ENCODE measurements around the gene FOXN3.

Gene FOXN3

DNA sequence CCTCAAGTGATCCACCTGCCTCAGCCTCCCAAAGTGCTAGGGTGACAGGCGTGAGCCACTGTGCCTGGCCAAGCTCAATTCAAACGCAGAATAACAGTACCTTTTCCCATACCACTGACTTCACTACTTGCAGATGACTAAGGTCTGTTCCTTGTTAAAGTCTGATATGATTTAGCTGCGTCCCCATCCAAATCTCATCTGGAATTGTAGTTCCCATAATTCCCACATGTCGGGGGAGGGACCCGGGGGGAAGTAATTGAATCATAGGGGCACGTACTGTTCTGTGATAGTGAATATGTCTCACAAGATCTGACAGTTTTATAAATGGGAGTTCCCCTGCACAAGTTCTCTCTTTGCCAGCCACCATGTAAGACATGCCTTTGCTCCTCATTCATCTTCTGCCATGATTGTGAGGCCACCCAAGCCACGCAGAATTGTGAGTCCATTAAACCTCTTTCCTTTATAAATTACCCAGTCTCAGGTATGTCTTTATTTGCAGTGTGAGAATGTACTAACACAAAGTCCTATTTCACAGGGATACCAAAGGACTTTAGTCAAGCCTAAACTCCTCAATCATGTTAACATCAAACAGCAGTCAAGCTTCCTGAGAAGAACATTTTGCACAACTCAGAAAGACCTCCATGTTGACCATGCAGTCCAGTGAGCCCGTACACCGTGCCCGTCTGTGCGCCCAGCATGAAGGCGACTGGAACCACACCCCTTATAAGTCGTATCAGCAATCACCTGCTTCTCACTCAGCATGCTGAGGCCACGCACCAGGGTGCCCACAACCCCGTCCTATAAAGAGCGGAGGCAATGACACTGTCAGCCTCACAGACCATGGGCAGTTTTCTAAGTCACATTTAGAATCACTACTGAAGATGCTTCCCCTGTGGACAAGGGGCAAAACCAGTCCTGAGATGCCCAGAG lies 36.9 kb downstream of the FOXN3 start:
- no peak for DNase-seq (ENCODE audit: extremely low spot score)
- ChIA-PET POLR2A (no interaction called here), CTCF (interaction anchor here (0.9 kb wide), 1 partner anchor 353 kb away, joined by 3 read pairs; no protein-coding TSS in a partner anchor)
- TF ChIP-seq SP1 (IDR thresholded peaks at IDR 0.05), result no peak
- TF ChIP-seq FOXM1 (IDR thresholded peaks at IDR 0.05; ENCODE audit: borderline replicate concordance), result no peak
- TF ChIP-seq TARDBP (IDR thresholded peaks at IDR 0.05), result no peak
- TF ChIP-seq BHLHE40 (IDR thresholded peaks at IDR 0.05; ENCODE audit: borderline replicate concordance), result no peak
- no peak for TF ChIP-seq FOXK2 (IDR thresholded peaks at IDR 0.05)
- no peak for TF ChIP-seq SUZ12 (IDR thresholded peaks at IDR 0.05)
- TF ChIP-seq CTBP1 (IDR thresholded peaks at IDR 0.05; ENCODE audit: borderline replicate concordance), result no peak
- TF ChIP-seq, protein P1, sequence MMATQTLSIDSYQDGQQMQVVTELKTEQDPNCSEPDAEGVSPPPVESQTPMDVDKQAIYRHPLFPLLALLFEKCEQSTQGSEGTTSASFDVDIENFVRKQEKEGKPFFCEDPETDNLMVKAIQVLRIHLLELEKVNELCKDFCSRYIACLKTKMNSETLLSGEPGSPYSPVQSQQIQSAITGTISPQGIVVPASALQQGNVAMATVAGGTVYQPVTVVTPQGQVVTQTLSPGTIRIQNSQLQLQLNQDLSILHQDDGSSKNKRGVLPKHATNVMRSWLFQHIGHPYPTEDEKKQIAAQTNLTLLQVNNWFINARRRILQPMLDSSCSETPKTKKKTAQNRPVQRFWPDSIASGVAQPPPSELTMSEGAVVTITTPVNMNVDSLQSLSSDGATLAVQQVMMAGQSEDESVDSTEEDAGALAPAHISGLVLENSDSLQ (IDR thresholded peaks at IDR 0.05), result no peak
- TF ChIP-seq ELF4 (IDR thresholded peaks at IDR 0.05), result no peak
- no peak for TF ChIP-seq ZNF384 (IDR thresholded peaks at IDR 0.05)
- no peak for TF ChIP-seq FOXA1 (IDR thresholded peaks at IDR 0.05)
- no peak for TF ChIP-seq L3MBTL2 (conservative IDR thresholded peaks at IDR 0.05)
- no peak for TF ChIP-seq ARNT (IDR thresholded peaks at IDR 0.05)
- TF ChIP-seq HDGF (IDR thresholded peaks at IDR 0.05; ENCODE audit: borderline replicate concordance), result no peak
- TF ChIP-seq NFRKB (IDR thresholded peaks at IDR 0.05), result no peak
- no peak for TF ChIP-seq LEF1 (IDR thresholded peaks at IDR 0.05; ENCODE audit: borderline replicate concordance)

DNA sequence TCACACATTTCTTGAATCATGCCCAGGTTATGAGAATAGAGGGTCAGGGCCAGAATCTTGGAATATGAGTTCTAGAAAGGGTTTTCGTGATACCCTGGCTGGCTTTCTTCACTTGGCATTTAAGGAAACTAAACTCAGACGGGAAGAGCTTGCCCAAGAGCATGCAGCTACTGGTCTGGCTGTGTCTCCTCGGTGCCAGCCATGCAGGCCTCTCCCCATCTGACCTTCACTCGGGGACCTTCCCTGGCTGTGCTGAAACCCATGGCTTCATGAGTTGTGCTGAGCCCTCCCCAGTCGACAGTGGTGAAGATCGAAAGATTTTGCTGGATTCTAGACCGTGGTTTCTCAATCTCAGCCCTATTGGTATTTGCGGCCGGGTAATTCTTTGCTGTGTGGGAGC lies 38.0 kb downstream of the FOXN3 start:
- no peak for DNase-seq (ENCODE audit: extremely low spot score)
- ChIA-PET CTCF (interaction anchor here (0.6 to 0.9 kb wide), 2 partner anchors 352 to 563 kb away, joined by 3 to 6 read pairs; no protein-coding TSS in a partner anchor), POLR2A (no interaction called here)
- TF ChIP-seq ARNT (IDR thresholded peaks at IDR 0.05) (no peak), HDGF (IDR thresholded peaks at IDR 0.05; ENCODE audit: borderline replicate concordance) (no peak), LEF1 (IDR thresholded peaks at IDR 0.05; ENCODE audit: borderline replicate concordance) (no peak), ZNF384 (IDR thresholded peaks at IDR 0.05) (no peak), FOXA1 (IDR thresholded peaks at IDR 0.05) (no peak), BHLHE40 (IDR thresholded peaks at IDR 0.05; ENCODE audit: borderline replicate concordance) (no peak), TARDBP (IDR thresholded peaks at IDR 0.05) (no peak), NFRKB (IDR thresholded peaks at IDR 0.05) (no peak), FOXK2 (IDR thresholded peaks at IDR 0.05) (no peak), SP1 (IDR thresholded peaks at IDR 0.05) (no peak), FOXM1 (IDR thresholded peaks at IDR 0.05; ENCODE audit: borderline replicate concordance) (no peak), L3MBTL2 (conservative IDR thresholded peaks at IDR 0.05) (no peak), ELF4 (IDR thresholded peaks at IDR 0.05) (no peak), SUZ12 (IDR thresholded peaks at IDR 0.05) (no peak), CTBP1 (IDR thresholded peaks at IDR 0.05; ENCODE audit: borderline replicate concordance) (no peak)
- TF ChIP-seq, protein P1 (IDR thresholded peaks at IDR 0.05), result no peak

DNA sequence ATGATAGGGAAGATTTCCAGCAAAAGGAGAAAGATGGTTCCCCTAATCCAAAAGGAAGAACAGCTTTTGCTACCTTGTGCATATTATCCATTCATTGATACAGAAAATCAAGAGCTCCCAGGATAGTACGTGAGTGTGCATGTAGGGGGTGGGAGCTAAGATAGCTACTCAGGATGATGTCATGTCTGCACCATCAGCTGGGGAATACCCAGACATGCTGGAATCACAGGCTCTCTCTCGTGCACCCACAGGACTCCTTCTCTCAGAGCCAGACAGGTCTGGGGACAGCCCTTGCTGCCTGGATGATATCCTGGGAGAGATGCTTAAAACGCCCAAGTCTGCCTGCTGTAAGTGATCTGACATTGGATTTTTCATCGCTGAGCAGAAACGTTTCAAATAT lies 38.9 kb downstream of the FOXN3 start:
- DNase-seq (ENCODE audit: extremely low spot score), result no peak
- TF ChIP-seq, protein P1 (IDR thresholded peaks at IDR 0.05), result no peak
- no peak for TF ChIP-seq SP1 (IDR thresholded peaks at IDR 0.05)
- no peak for TF ChIP-seq ELF4 (IDR thresholded peaks at IDR 0.05)
- no peak for TF ChIP-seq TARDBP (IDR thresholded peaks at IDR 0.05)
- no peak for TF ChIP-seq L3MBTL2 (conservative IDR thresholded peaks at IDR 0.05)
- no peak for TF ChIP-seq FOXM1 (IDR thresholded peaks at IDR 0.05; ENCODE audit: borderline replicate concordance)
- TF ChIP-seq FOXA1 (IDR thresholded peaks at IDR 0.05), result no peak
- no peak for TF ChIP-seq SUZ12 (IDR thresholded peaks at IDR 0.05)
- no peak for TF ChIP-seq BHLHE40 (IDR thresholded peaks at IDR 0.05; ENCODE audit: borderline replicate concordance)
- no peak for TF ChIP-seq CTBP1 (IDR thresholded peaks at IDR 0.05; ENCODE audit: borderline replicate concordance)
- TF ChIP-seq LEF1 (IDR thresholded peaks at IDR 0.05; ENCODE audit: borderline replicate concordance), result no peak
- TF ChIP-seq ZNF384 (IDR thresholded peaks at IDR 0.05), result no peak
- no peak for TF ChIP-seq HDGF (IDR thresholded peaks at IDR 0.05; ENCODE audit: borderline replicate concordance)
- no peak for TF ChIP-seq FOXK2 (IDR thresholded peaks at IDR 0.05)
- TF ChIP-seq ARNT (IDR thresholded peaks at IDR 0.05), result no peak
- no peak for TF ChIP-seq NFRKB (IDR thresholded peaks at IDR 0.05)
- CTCF ChIA-PET, result no interaction called here
- POLR2A ChIA-PET, result no interaction called here

DNA sequence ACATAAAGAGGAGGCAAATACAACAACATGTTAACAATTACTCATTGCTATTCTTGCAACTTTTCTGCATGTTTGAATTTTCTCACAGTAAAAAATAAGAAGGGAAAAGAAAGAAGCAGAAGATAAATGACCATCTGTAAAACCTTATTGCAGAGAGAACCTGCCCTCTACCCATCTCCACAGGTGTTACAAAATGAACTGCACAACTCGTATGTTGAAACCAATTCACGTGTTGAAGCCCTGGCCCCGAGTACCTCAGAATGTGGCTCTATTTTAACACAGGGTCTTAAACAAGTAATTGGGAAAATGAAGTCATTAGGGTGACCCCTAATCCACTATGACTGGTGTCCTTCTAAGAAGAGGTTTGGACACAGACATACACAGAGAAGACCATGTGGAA lies 39.5 kb downstream of the FOXN3 start:
- ChIA-PET CTCF (interaction anchor here (0.6 kb wide), 1 partner anchor 24 kb away, joined by 3 read pairs; no protein-coding TSS in a partner anchor), POLR2A (no interaction called here)
- TF ChIP-seq FOXA1 (IDR thresholded peaks at IDR 0.05) (no peak), HDGF (IDR thresholded peaks at IDR 0.05; ENCODE audit: borderline replicate concordance) (no peak), FOXK2 (IDR thresholded peaks at IDR 0.05) (no peak), L3MBTL2 (conservative IDR thresholded peaks at IDR 0.05) (no peak)
- no peak for DNase-seq (ENCODE audit: extremely low spot score)

DNA sequence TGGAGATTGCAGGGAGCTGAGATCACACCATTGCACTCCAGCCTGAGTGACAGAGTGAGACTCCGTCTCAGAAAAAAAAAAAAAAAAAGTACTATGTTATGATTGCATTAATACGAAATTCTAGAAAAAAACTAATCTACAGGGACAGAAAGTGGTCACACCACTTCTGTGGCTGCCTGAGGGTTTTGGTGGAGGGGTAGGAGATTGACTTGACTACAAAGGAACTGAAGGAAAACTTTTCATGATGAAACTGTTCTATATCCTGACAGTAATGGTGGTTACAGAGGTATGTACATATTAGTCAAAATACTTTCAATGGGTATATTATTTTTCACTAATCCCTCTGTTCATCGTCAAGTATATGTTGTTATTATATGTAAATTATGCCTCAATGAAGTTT lies 42.1 kb downstream of the FOXN3 start:
- DNase-seq (ENCODE audit: extremely low spot score), result no peak
- CTCF ChIA-PET, result interaction anchor here (0.6 kb wide), 2 partner anchors 55 to 688 kb away, joined by 3 read pairs; no protein-coding TSS in a partner anchor
- no peak for TF ChIP-seq SUZ12 (IDR thresholded peaks at IDR 0.05)
- TF ChIP-seq ELF4 (IDR thresholded peaks at IDR 0.05), result no peak
- TF ChIP-seq FOXM1 (IDR thresholded peaks at IDR 0.05; ENCODE audit: borderline replicate concordance), result no peak
- no peak for TF ChIP-seq L3MBTL2 (conservative IDR thresholded peaks at IDR 0.05)
- no peak for TF ChIP-seq ZNF384 (IDR thresholded peaks at IDR 0.05)
- TF ChIP-seq, protein P1 (IDR thresholded peaks at IDR 0.05), result no peak
- no peak for TF ChIP-seq NFRKB (IDR thresholded peaks at IDR 0.05)
- TF ChIP-seq BHLHE40 (IDR thresholded peaks at IDR 0.05; ENCODE audit: borderline replicate concordance), result no peak
- no peak for TF ChIP-seq HDGF (IDR thresholded peaks at IDR 0.05; ENCODE audit: borderline replicate concordance)
- no peak for TF ChIP-seq SP1 (IDR thresholded peaks at IDR 0.05)
- TF ChIP-seq FOXA1 (IDR thresholded peaks at IDR 0.05), result no peak
- TF ChIP-seq LEF1 (IDR thresholded peaks at IDR 0.05; ENCODE audit: borderline replicate concordance), result no peak
- POLR2A ChIA-PET, result no interaction called here
